Uterus (tissue), 4 donors: ENCODE results near the gene TRIM62. TPM values are rescaled to one million over a fixed set of nuclear protein-coding genes. Genes with fewer than 3 reads are reported as not detected.

ENCODE experiments used
- DNase-seq, 2 donors: peaks; one replicate each; pipeline ENCODE4 v3.0.0-alpha.2; 2019 to 2020
- H3K27ac ChIP-seq, 2 donors: fragments of 200-600 bp; sonication (generic); 1 replicate in 1 of 2; 2 replicates in 1 of 2; pipeline ENCODE4 v1.5.1; 2016 to 2018
- H3K27me3 ChIP-seq, 2 donors: fragments of 200-600 bp; sonication (generic); one replicate each; pipeline ENCODE4 v1.5.1; 2018 to 2019; ENCODE audit warnings: control low read depth in 1 of 2
- H3K36me3 ChIP-seq, 2 donors: fragments of 200-600 bp; sonication (generic); one replicate each; pipeline ENCODE4 v1.5.1; 2019; ENCODE audit warnings: control low read depth in 1 of 2
- H3K4me1 ChIP-seq, 2 donors: fragments of 200-600 bp; sonication (generic); one replicate each; pipeline ENCODE4 v1.5.1; 2018 to 2019; ENCODE audit warnings: control low read depth in 1 of 2
- H3K4me3 ChIP-seq, 2 donors: fragments of 200-600 bp; sonication (generic); 1 replicate in 1 of 2; 2 replicates in 1 of 2; pipeline ENCODE4 v1.5.1; 2018 to 2019; ENCODE audit warnings: mild to moderate bottlenecking in 1 of 2
- H3K9me3 ChIP-seq, 2 donors: fragments of 200-600 bp; sonication (generic); one replicate each; pipeline ENCODE4 v1.5.1; 2019; ENCODE audit warnings: control low read depth in 1 of 2
- POLR2A ChIP-seq, 2 donors: fragments of 450-650 bp; IDR thresholded peaks; one replicate each; pipeline ENCODE4 v1.6.1; 2016; ENCODE audit warnings: antibody characterized with exemption in 2 of 2, mild to moderate bottlenecking in 1 of 2, moderate library complexity in 1 of 2
- intact Hi-C: fragments of 100-400 bp; cut with DNase I; formaldehyde crosslinking; loops from one replicate; pipeline ENCODE4 v1.15.1; 2023; ENCODE audit warnings: low total_unique reads
- total RNA-seq, 4 donors: library from RNA; depleted of rRNA in 3 of 4; stranded (reverse); fragments of >200 nt in 3 of 4; gene quantifications; one replicate each; pipeline versions ENCODE4 v1.1.0 to v1.2.4, GENCODE V29; 2014 to 2023
- TF ChIP-seq, protein P1 (sequence below), 4 experiments: fragments of 200-600 bp in 2 of 4; fragments of 450-650 bp in 2 of 4; sonication (generic) in 2 of 4; IDR thresholded peaks; one replicate each; pipeline ENCODE4 v1.5.1; 2016 to 2019; ENCODE audit warnings: antibody characterized with exemption in 4 of 4, mild to moderate bottlenecking in 2 of 4, moderate library complexity in 1 of 4
- donor health status: DM: yes; HTN: yes; CAD: no.

Gene TRIM62
- 1 to 10 TPM in 2 of 4 donors, under 1 TPM in 2; 0.26 to 9.4 (median 1.4) TPM for total RNA-seq

GRCh38 chr1:33181921-33182341 is at the start of gene TRIM62:
TSS of gene TRIM62 (minus strand) at chr1:33182043. CDS start at chr1:33181432, 611 bp downstream.
- H3K9me3 ChIP-seq, result no peaks in the 10 kb centered on the region
- H3K4me1 ChIP-seq, result no peaks in the 10 kb centered on the region
- H3K27ac ChIP-seq, result peak within 1 kb of the TSS; percentile 82 to 85
- H3K27me3 ChIP-seq, result no peaks in the 10 kb centered on the region
- DNase-seq, result peak; percentile 90 to 92
- intact Hi-C loops, result no loop called here
- peak within 1 kb of the TSS; percentile 59 to 76 for H3K4me3 ChIP-seq
- H3K36me3 ChIP-seq, result no peaks in the 10 kb centered on the region
- TF ChIP-seq, protein P1, sequence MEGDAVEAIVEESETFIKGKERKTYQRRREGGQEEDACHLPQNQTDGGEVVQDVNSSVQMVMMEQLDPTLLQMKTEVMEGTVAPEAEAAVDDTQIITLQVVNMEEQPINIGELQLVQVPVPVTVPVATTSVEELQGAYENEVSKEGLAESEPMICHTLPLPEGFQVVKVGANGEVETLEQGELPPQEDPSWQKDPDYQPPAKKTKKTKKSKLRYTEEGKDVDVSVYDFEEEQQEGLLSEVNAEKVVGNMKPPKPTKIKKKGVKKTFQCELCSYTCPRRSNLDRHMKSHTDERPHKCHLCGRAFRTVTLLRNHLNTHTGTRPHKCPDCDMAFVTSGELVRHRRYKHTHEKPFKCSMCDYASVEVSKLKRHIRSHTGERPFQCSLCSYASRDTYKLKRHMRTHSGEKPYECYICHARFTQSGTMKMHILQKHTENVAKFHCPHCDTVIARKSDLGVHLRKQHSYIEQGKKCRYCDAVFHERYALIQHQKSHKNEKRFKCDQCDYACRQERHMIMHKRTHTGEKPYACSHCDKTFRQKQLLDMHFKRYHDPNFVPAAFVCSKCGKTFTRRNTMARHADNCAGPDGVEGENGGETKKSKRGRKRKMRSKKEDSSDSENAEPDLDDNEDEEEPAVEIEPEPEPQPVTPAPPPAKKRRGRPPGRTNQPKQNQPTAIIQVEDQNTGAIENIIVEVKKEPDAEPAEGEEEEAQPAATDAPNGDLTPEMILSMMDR (IDR thresholded peaks at IDR 0.05), result peak in 1 of 4 experiments; percentile 20
- peak in 1 of 2 donors; percentile 54 for TF ChIP-seq POLR2A (IDR thresholded peaks at IDR 0.05)

DNA sequence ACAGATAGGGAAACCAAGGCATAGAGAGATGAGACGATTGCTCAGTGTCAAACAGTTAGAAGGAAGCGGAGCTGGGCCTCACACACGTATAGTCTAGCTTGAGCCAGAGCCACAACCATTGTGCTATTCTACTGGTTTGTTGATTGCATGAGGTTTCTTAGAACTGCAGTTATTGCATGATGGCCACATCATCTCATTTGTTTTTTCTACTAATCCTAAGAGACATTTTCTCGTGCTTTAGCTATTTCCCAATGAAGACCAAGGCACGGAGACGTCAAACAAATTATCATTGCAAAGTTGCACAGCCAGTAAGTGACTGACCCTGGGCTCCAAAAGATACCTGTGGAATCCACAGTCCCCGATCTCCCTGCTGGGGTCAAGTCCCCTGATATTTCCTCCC is 49.3 kb upstream of the TRIM62 start:
- Histone ChIP-seq H3K36me3 (no peaks in the 10 kb centered on the region), H3K4me1 (no peaks in the 10 kb centered on the region), H3K27ac (no peak overlapping the region), H3K4me3 (no peak overlapping the region), H3K27me3 (no peaks in the 10 kb centered on the region), H3K9me3 (no peaks in the 10 kb centered on the region)
- intact Hi-C loops, result no loop called here
- TF ChIP-seq, protein P1 (IDR thresholded peaks at IDR 0.05), result no peak
- TF ChIP-seq POLR2A (IDR thresholded peaks at IDR 0.05), result no peak
- DNase-seq, result no peak

- no peaks in the 10 kb centered on the region for H3K27me3 ChIP-seq
- peak; percentile 33 to 60 for DNase-seq
- intact Hi-C loops, result no loop called here
- TF ChIP-seq, protein P1 (IDR thresholded peaks at IDR 0.05), result no peak
- TF ChIP-seq POLR2A (IDR thresholded peaks at IDR 0.05), result no peak
- H3K4me1 ChIP-seq, result no peaks in the 10 kb centered on the region
- no peaks in the 10 kb centered on the region for H3K9me3 ChIP-seq
- no peak overlapping the region for H3K27ac ChIP-seq
- no peak overlapping the region for H3K4me3 ChIP-seq
- no peaks in the 10 kb centered on the region for H3K36me3 ChIP-seq
These were observed 47.2 kb upstream of the TRIM62 start for GRCh38 chr1:33228935-33229487.

DNA sequence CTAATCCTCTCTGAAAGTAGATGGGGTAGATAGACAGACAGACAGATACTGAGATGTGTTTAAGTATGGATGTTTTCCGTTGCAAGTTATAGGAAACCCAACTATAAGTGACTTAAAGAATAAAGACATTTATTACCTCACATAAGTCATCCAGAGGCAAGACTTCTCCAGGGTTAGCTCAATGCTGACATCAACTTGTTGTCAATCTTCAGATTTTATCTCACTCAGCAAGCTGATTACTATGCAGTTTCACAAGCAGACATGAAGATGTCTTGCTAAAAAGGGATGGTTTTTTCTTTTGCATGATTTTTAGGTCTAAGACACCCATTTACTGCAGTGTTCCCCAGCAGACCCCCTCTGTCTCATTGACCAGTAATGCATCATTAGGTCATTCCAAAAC is 43.7 kb upstream of the TRIM62 start:
- no peaks in the 10 kb centered on the region for H3K36me3 ChIP-seq
- TF ChIP-seq, protein P1 (IDR thresholded peaks at IDR 0.05), result no peak
- no peak for TF ChIP-seq POLR2A (IDR thresholded peaks at IDR 0.05)
- intact Hi-C loops, result no loop called here

GRCh38 chr1:33224166-33224707 is 42.4 kb upstream of the TRIM62 start:
- no peak overlapping the region for H3K27ac ChIP-seq
- H3K36me3 ChIP-seq, result no peaks in the 10 kb centered on the region
- no peak for DNase-seq
- TF ChIP-seq, protein P1 (IDR thresholded peaks at IDR 0.05), result no peak
- TF ChIP-seq POLR2A (IDR thresholded peaks at IDR 0.05), result no peak
- H3K4me3 ChIP-seq, result no peak overlapping the region
- H3K4me1 ChIP-seq, result no peaks in the 10 kb centered on the region
- intact Hi-C loops, result no loop called here
- no peaks in the 10 kb centered on the region for H3K27me3 ChIP-seq
- no peaks in the 10 kb centered on the region for H3K9me3 ChIP-seq

More for the DNA sequence above, 43.7 kb upstream of the TRIM62 start:
- DNase-seq, result no peak
- Histone ChIP-seq H3K27ac (no peak overlapping the region), H3K4me3 (no peak overlapping the region), H3K9me3 (no peaks in the 10 kb centered on the region), H3K27me3 (no peaks in the 10 kb centered on the region), H3K4me1 (no peaks in the 10 kb centered on the region)
